RWPE2 (cell line): ENCODE measurements around the gene C1orf115.
"Not testable (repeated sequence)": the region's sequence is repeated elsewhere in the genome, so short reads cannot be mapped to it uniquely, and the experiment has no call there.

Experiments used
- ATAC-seq: fragments of 200-7000 bp; cut with Tn5 transposase; 3 replicates; pipeline ENCODE4 v1.9.1; 2021; ENCODE audit warnings: low read depth
- DNase-seq: peaks from one replicate; pipeline ENCODE4 v3.0.0-alpha.2; 2020; ENCODE audit warnings: low spot score
- H3K27ac ChIP-seq: fragments of 450-650 bp; 2 replicates; pipeline ENCODE4 v1.5.1; 2017; ENCODE audit warnings: mild to moderate bottlenecking; ENCODE audit not compliant: poor library complexity, severe bottlenecking
- H3K27me3 ChIP-seq: fragments of 250-450 bp; sonication (Bioruptor Pico); 2 replicates; pipeline ENCODE4 v1.5.1; 2021; ENCODE audit warnings: mild to moderate bottlenecking, moderate library complexity; ENCODE audit not compliant: insufficient read depth, poor library complexity, severe bottlenecking
- H3K36me3 ChIP-seq: fragments of 250-450 bp; sonication (Bioruptor Pico); 2 replicates; pipeline ENCODE4 v1.5.1; 2020; ENCODE audit warnings: low read depth, mild to moderate bottlenecking, moderate library complexity
- H3K4me1 ChIP-seq: fragments of 250-450 bp; sonication (Bioruptor Pico); 2 replicates; pipeline ENCODE4 v1.5.1; 2021; ENCODE audit warnings: mild to moderate bottlenecking, moderate library complexity; ENCODE audit not compliant: insufficient read depth, poor library complexity, severe bottlenecking
- H3K4me3 ChIP-seq: fragments of 250-450 bp; sonication (Bioruptor Pico); 2 replicates; pipeline ENCODE4 v1.5.1; 2021; ENCODE audit warnings: mild to moderate bottlenecking, moderate library complexity; ENCODE audit not compliant: severe bottlenecking
- H3K9me3 ChIP-seq: fragments of 250-450 bp; sonication (Bioruptor Pico); 2 replicates; pipeline ENCODE4 v1.5.1; 2021; ENCODE audit warnings: mild to moderate bottlenecking, moderate library complexity; ENCODE audit not compliant: severe bottlenecking
- TF ChIP-seq, protein P1 (sequence below): fragments of 450-650 bp; IDR thresholded peaks from one replicate; pipeline ENCODE4 v1.5.1; 2017; ENCODE audit warnings: mild to moderate bottlenecking, moderate library complexity; ENCODE audit not compliant: poor library complexity, severe bottlenecking

The C1orf115 gene

DNA sequence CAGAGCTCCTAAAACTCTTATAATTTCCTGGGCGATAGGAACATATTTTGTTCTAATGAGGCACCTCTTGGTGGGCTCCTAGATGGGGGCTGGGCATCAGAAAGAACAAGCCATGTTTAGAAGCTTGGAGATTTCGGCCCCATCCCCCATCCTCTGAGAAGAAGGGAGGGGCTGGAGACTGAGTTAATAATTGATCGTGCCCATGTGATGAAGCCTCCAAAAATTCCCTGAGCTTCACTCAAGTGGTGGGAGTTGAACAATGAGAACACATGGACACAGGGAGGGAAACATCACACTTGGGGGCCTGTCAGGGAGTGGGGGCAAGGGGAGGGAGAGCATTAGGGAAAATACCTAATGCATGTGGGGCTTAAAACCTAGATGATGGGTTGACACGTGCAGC is 18.1 kb downstream of the C1orf115 start:
- H3K9me3 ChIP-seq: no peaks in the 10 kb centered on the region
- H3K27me3 ChIP-seq: no peaks in the 10 kb centered on the region
- no peaks in the 10 kb centered on the region for H3K36me3 ChIP-seq
- TF ChIP-seq, protein P1, sequence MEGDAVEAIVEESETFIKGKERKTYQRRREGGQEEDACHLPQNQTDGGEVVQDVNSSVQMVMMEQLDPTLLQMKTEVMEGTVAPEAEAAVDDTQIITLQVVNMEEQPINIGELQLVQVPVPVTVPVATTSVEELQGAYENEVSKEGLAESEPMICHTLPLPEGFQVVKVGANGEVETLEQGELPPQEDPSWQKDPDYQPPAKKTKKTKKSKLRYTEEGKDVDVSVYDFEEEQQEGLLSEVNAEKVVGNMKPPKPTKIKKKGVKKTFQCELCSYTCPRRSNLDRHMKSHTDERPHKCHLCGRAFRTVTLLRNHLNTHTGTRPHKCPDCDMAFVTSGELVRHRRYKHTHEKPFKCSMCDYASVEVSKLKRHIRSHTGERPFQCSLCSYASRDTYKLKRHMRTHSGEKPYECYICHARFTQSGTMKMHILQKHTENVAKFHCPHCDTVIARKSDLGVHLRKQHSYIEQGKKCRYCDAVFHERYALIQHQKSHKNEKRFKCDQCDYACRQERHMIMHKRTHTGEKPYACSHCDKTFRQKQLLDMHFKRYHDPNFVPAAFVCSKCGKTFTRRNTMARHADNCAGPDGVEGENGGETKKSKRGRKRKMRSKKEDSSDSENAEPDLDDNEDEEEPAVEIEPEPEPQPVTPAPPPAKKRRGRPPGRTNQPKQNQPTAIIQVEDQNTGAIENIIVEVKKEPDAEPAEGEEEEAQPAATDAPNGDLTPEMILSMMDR: no peak
- no peak overlapping the region for H3K27ac ChIP-seq
- no peak overlapping the region for H3K4me3 ChIP-seq
- DNase-seq (no peak), ATAC-seq (no peak)
- H3K4me1 ChIP-seq: no peaks in the 10 kb centered on the region

DNA sequence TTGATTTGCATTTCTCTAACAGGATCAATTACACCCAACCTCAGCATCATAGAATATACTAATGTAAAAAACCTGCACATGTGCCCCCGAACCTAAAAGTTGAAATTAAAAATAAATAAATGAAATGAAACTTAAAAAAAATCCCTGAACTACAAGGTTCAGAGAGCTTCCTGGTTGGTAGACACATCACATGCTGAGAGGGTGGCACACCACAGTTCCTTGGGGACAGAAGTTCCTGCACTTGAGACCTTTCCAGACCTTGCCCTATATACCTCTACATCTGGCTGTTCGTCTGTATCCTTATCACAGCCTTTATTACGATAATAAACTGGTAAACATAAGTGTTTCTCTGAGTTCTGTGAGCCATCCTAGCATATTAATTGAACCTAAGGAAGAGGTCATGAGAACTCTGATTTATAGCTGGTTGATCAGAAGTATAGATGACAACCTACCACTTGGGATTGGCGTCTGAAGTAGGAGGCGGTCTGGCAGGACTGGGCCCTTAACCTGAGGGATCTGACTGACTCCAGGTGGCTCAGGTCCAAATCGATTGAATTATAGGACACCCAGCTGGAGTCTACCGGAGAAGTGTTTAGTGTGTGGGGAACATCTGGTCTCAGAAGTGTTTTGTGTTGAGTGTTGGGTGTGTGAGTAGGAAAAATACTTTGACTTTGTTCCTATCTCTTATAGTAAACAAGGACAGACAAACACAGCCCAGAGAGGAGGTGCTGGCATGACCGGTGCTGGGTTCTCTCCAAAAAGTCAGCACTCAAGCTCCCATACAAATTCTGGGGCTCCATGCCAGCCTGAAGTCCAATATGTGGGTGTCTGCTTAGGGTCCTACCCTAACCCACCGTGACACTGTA is 19.0 kb downstream of the C1orf115 start:
- no peak for DNase-seq
- no peak overlapping the region for H3K27ac ChIP-seq
- H3K4me3 ChIP-seq: no peak overlapping the region
- no peaks in the 10 kb centered on the region for H3K36me3 ChIP-seq
- H3K9me3 ChIP-seq: no peaks in the 10 kb centered on the region
- H3K27me3 ChIP-seq: no peaks in the 10 kb centered on the region
- ATAC-seq: no peak
- TF ChIP-seq, protein P1: no peak
- H3K4me1 ChIP-seq: no peaks in the 10 kb centered on the region

DNA sequence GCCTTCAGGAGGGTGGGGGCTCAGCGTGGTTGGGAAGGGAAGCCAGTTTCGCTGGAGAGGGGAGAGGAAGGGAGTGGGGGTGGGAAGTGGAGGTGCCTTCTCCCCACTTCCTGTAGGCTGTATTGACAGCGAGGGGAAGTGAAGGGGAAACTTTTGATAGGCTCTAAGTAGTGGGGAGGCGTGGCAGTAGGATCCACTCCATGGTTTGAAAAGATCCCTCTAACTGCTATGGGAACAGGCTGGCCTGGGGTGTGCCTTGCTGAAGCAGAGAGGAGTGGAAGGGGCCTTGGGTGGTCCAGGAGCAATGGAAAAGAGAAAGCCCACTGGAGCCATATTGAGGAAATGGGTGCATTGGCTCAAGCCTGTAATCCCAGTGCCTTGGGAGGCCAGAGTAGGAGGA is 20.2 kb downstream of the C1orf115 start:
- no peak for ATAC-seq
- H3K4me1 ChIP-seq: no peaks in the 10 kb centered on the region
- no peak for DNase-seq
- no peaks in the 10 kb centered on the region for H3K36me3 ChIP-seq
- H3K27ac ChIP-seq: no peak overlapping the region
- TF ChIP-seq, protein P1: no peak
- no peak overlapping the region for H3K4me3 ChIP-seq
- no peaks in the 10 kb centered on the region for H3K27me3 ChIP-seq
- no peaks in the 10 kb centered on the region for H3K9me3 ChIP-seq

DNA sequence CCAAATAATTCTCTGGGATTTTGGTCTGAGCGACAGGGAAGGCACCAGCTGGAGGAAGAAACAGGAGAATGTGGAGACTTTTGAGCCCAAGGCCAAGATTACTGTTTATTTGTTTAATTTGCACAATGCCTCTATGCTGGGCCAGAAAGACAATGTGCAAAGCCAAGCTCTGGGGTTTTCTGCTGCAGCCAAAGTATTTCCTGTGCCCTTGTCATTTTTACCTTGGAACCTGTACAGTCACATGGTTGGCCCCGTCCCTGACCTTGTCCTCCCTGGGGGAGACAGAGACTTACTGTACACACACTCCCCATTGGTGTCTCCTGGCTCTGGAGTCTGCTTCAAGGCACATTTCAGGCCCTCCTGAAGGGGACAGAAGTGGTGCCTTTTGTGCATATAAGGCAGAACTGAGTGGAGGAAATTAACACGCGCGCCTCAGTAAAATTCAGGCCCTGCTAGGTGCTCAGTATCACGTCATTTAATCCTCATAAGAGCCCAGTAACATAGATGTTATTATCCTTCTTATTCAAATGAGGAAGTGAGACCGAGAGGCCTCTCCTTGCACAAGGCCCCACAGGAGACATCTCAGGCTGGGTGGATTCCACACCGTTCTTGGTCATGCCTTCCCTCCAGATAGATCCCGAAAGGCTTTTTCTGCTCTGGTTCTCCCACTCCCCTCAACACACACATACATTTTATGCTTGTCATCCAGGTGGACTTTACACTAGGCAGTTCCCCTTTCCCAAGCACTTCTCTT is 21.1 kb downstream of the C1orf115 start:
- Histone ChIP-seq H3K4me1 (no peaks in the 10 kb centered on the region), H3K27me3 (no peaks in the 10 kb centered on the region), H3K4me3 (no peak overlapping the region), H3K9me3 (no peaks in the 10 kb centered on the region), H3K27ac (no peak overlapping the region), H3K36me3 (no peaks in the 10 kb centered on the region)
- ATAC-seq (no peak), DNase-seq (no peak)
- TF ChIP-seq, protein P1: no peak

DNA sequence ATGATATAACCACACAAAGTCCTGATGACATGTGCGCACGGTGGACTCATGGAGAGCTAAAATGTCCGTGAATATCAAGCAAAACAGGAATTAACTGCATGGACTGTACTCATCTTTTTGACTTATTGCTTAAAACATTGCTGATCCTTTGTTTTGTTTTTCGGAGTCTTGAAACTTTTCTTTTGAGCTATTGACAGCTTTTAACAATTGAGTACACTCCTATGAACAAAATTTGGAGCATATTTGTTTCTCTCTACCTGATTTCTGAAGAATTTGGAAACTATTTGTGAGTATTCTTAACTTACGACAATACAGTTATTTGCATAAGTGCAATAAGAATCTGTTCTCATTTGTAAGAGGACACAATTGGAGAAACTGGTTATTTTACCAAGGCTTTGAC is 25.8 kb downstream of the C1orf115 start:
- H3K4me3 ChIP-seq, ATAC-seq, H3K9me3 ChIP-seq, H3K27me3 ChIP-seq, DNase-seq, H3K4me1 ChIP-seq, H3K36me3 ChIP-seq, H3K27ac ChIP-seq: not testable (repeated sequence)
